T-helper 1 cell treated with Interleukin-12 subunit alpha and Interleukin-12 subunit beta and Interleukin-4 antibody, amounts not matched to agents 30 μg/mL and 1 μg/mL, for 36 hours (primary cell): ENCODE measurements around the gene KANSL1.
A peak's percentile ranks its signal among the peaks of the same experiment; 100 is the strongest.
"Not testable (repeated sequence)": the region's sequence is repeated elsewhere in the genome, so short reads cannot be mapped to it uniquely, and the experiment has no call there.

Experiments used
- H3K27ac Mint-ChIP-seq: one replicate; pipeline ENCODE4 v1.8.0; 2021; ENCODE audit warnings: mild to moderate bottlenecking, mixed read lengths
- H3K27me3 Mint-ChIP-seq: one replicate; pipeline ENCODE4 v1.8.0; 2021; ENCODE audit warnings: low read depth, mixed read lengths
- H3K36me3 Mint-ChIP-seq: one replicate; pipeline ENCODE4 v1.8.0; 2021; ENCODE audit warnings: low read depth, mixed read lengths
- H3K4me1 Mint-ChIP-seq: one replicate; pipeline ENCODE4 v1.8.0; 2021; ENCODE audit warnings: low read depth, mixed read lengths
- H3K4me3 Mint-ChIP-seq: one replicate; pipeline ENCODE4 v1.8.0; 2021; ENCODE audit warnings: mild to moderate bottlenecking, moderate library complexity, mixed read lengths
- H3K9me3 Mint-ChIP-seq: one replicate; pipeline ENCODE4 v1.8.0; 2021; ENCODE audit warnings: mixed read lengths

The KANSL1 gene

GRCh38 chr17:46195939-46196716 lies 2.9 kb upstream of the KANSL1 start:
- H3K27ac Mint-ChIP-seq, result peak overlapping the region; percentile 98
- H3K9me3 Mint-ChIP-seq, result no peaks in the 10 kb centered on the region
- H3K36me3 Mint-ChIP-seq, result peaks cover 17% of the 10 kb centered on the region
- peak overlapping the region; percentile 27 for H3K4me3 Mint-ChIP-seq
- peaks cover 41% of the 10 kb centered on the region for H3K4me1 Mint-ChIP-seq
- no peaks in the 10 kb centered on the region for H3K27me3 Mint-ChIP-seq

- H3K4me3 Mint-ChIP-seq, result peak overlapping the region; percentile 83
Observed at GRCh38 chr17:46195217-46195855, 2.1 kb upstream of the KANSL1 start.

DNA sequence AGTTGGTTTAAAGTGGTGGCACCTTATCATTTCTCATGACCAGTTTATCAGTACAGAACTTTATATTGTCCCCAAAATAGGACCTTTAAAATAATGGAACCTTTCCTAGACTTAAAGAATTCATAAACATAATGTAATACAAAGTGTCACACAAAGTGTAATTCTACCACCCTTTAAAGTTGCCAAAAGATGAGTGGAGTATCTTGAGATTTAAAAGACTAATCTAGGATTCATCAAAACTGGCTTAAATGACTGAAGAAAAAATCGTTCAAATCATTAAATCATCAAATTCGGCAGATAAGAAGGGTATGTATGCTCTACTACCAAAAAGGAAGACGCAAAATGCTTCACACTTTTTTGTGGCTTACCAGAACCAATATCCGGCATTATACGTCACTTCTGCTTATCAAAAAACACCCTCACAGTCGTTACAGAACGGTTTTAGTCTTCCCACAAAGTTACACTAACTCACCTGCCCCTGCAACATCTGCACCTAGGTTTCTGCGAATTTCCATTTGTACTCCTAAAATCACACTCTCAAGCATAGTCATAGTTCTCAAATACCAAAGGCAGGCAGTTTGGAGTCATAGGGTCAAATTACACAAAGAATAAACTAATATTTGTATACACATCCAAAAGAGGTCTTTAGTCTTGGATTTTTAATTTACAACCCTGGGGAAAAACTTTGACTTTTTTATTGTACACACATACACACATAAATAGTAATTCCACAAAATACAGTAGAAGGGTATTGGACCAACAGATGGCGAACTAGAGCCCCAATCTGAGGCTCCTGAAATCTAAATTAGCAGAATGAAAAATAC lies 1.4 kb upstream of the KANSL1 start:
- no peaks in the 10 kb centered on the region for H3K9me3 Mint-ChIP-seq
- H3K27ac Mint-ChIP-seq, result peak overlapping the region; percentile 98
- H3K36me3 Mint-ChIP-seq, result peaks cover 14% of the 10 kb centered on the region
- H3K27me3 Mint-ChIP-seq, result no peaks in the 10 kb centered on the region
- peak overlapping the region; percentile 83 for H3K4me3 Mint-ChIP-seq
- peaks cover 50% of the 10 kb centered on the region for H3K4me1 Mint-ChIP-seq

More at GRCh38 chr17:46195217-46195855, 2.1 kb upstream of the KANSL1 start:
- no peaks in the 10 kb centered on the region for H3K27me3 Mint-ChIP-seq
- H3K27ac Mint-ChIP-seq, result peak overlapping the region; percentile 98
- peaks cover 44% of the 10 kb centered on the region for H3K4me1 Mint-ChIP-seq
- H3K36me3 Mint-ChIP-seq, result peaks cover 12% of the 10 kb centered on the region
- H3K9me3 Mint-ChIP-seq, result no peaks in the 10 kb centered on the region

DNA sequence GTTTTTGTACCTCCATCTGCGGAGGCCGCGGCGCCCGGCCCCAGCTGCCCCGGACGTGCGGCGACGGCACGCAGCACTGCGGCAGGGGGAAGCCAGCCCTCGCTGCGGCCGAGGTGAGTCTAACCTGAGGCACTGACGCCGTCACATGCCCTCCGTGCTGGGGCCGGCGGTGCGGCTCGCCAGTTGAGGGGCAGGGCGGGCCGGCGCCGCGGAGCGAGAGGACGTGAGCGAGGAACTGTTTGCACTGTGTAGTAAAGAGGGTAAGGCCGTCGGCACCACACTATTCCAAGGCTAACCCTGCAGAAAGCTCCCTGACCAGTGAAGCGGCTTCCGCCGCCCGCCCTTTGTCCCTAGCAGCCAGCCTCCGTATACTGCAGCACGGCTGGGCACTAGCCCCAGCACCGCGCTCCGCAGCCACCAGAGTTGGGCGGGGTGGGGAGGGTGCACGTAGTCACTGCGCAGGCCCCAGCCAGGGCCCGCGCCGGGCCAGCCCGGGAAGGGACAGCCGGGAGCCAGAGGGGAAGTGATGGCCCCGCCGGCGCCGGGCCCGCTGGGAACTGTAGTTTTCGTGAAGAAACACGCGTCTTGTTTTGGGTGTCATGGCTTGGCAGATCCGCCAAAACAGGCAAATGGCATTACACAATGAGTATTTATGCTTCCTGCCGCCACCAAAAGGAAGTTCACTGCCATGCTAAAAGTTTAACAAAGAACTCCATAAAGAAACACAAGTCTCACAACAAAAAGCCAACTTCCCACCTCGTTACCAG lies 580 bp upstream of the KANSL1 start:
- Mint-ChIP-seq H3K27ac (peak overlapping the region; percentile 98), H3K36me3 (peaks cover 14% of the 10 kb centered on the region), H3K4me3 (peak overlapping the region; percentile 83), H3K4me1 (peaks cover 49% of the 10 kb centered on the region), H3K9me3 (no peaks in the 10 kb centered on the region), H3K27me3 (no peaks in the 10 kb centered on the region)

DNA sequence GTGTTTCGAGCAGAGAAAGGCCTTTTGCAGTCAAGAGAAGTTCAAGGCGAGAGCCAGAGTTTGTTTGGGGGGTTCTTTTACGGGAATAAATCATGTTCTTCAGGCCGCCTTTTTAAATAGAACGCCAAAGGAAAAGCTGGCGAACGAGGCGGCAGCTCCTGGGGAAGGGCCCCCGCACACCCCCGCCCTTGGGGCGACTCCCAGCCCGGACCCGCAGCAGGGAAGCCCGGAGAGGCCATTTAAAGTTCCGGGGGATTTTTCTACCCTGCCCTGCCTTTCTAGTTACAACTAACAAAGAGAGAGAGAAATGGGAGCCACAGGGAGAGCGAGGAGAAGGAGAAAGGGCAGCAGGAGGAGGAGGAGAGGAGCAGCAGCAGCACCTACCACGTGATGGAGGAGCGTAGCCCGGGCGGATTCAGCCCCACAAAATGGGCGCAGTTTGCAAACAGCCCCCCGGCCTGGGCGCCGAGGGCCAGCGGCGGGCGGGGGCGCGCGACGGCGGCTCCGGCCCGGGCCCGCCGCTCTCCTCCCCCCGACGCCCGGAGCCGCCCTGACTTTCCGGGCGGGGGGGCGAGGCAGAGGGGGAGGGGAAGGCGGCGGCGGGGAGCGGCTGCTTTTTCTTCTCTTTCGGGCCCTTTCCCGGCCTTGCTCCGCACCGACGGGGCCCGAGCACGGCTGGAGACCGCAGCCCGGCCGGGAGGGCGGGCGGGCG lies 634 bp downstream of the KANSL1 start:
- Mint-ChIP-seq H3K9me3 (no peaks in the 10 kb centered on the region), H3K4me3 (peak overlapping the region; percentile 88), H3K27me3 (no peaks in the 10 kb centered on the region), H3K4me1 (peaks cover 52% of the 10 kb centered on the region), H3K27ac (peak overlapping the region; percentile 98), H3K36me3 (peaks cover 14% of the 10 kb centered on the region)

GRCh38 chr17:46192189-46192438 lies 1.1 kb downstream of the KANSL1 start:
- peak overlapping the region; percentile 88 for H3K4me3 Mint-ChIP-seq
- no peaks in the 10 kb centered on the region for H3K9me3 Mint-ChIP-seq
- no peaks in the 10 kb centered on the region for H3K27me3 Mint-ChIP-seq
- peaks cover 11% of the 10 kb centered on the region for H3K36me3 Mint-ChIP-seq
- H3K4me1 Mint-ChIP-seq, result peaks cover 52% of the 10 kb centered on the region
- H3K27ac Mint-ChIP-seq, result peak overlapping the region; percentile 98

- Mint-ChIP-seq H3K27ac (peak overlapping the region; percentile 98), H3K27me3 (no peaks in the 10 kb centered on the region), H3K4me1 (peaks cover 54% of the 10 kb centered on the region), H3K36me3 (peaks cover 11% of the 10 kb centered on the region), H3K4me3 (peak overlapping the region; percentile 88), H3K9me3 (no peaks in the 10 kb centered on the region)
Observed at GRCh38 chr17:46191322-46192188, 1.7 kb downstream of the KANSL1 start.

DNA sequence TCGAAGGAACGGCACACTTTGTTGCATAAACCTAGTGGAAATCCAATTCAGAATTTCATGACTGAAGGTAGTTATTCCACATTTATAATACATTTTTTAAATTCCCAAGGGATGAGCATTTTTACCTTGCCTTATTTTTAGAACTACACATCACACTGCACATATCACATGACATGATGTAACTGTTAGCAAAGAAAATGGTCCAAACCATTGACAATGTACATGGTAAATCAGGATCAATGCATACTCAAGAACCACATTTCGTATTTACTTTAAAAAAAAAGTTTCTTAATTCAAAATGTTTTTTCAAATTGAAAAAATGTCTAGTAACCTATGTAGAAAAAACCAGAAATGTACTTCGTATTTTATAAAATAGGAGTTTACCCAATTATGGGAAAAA lies 2.5 kb downstream of the KANSL1 start:
- no peaks in the 10 kb centered on the region for H3K27me3 Mint-ChIP-seq
- H3K4me3 Mint-ChIP-seq, result peak overlapping the region; percentile 88
- H3K4me1 Mint-ChIP-seq, result peaks cover 50% of the 10 kb centered on the region
- peaks cover 11% of the 10 kb centered on the region for H3K36me3 Mint-ChIP-seq
- H3K27ac Mint-ChIP-seq, result peak overlapping the region; percentile 53
- no peaks in the 10 kb centered on the region for H3K9me3 Mint-ChIP-seq

DNA sequence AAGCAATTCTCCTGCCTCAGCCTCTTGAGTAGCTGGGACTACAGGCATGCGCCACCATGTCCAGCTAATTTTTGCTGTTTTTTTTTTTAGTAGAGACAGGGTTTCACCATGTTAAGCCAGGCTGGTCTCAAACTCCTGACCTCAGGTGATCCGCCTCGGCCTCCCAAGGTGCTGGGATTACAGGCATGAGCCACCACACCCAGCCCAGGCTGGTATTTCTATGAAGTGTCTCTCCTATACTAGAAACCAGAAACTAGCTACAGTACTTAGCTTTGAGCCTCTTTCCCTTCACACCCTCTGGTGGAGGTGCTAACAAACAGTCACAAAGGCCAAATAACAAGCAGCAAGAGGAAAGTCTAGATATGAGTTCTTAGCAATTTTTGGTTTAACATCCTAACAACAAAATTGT lies 6.4 kb downstream of the KANSL1 start:
- H3K27ac Mint-ChIP-seq, H3K36me3 Mint-ChIP-seq, H3K4me3 Mint-ChIP-seq, H3K9me3 Mint-ChIP-seq, H3K27me3 Mint-ChIP-seq: not testable (repeated sequence)
- H3K4me1 Mint-ChIP-seq, result peaks cover 65% of the 10 kb centered on the region

DNA sequence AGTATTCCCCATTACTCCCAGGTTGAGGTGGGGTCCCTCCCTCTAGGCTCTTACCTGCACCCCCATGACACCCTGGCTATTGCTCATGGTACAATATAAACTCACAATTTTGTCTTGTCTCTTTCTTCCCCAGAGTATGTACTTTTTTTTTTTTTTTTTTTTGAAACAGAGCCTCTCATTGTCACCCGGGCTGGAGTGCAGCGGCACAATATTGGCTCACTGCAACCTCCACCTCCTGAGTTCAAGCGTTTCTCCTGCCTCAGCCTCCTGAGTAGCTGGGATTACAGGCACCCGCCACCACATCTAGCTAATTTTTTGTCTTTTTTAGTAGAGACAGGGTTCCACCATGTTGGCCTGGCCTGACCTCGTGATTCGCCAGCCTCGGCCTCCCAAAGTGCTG lies 8.5 kb downstream of the KANSL1 start:
- no peak overlapping the region for H3K27ac Mint-ChIP-seq
- H3K4me1 Mint-ChIP-seq, result peaks cover 67% of the 10 kb centered on the region
- peaks cover 3% of the 10 kb centered on the region for H3K36me3 Mint-ChIP-seq
- no peaks in the 10 kb centered on the region for H3K27me3 Mint-ChIP-seq
- H3K9me3 Mint-ChIP-seq, result no peaks in the 10 kb centered on the region
- no peak overlapping the region for H3K4me3 Mint-ChIP-seq

DNA sequence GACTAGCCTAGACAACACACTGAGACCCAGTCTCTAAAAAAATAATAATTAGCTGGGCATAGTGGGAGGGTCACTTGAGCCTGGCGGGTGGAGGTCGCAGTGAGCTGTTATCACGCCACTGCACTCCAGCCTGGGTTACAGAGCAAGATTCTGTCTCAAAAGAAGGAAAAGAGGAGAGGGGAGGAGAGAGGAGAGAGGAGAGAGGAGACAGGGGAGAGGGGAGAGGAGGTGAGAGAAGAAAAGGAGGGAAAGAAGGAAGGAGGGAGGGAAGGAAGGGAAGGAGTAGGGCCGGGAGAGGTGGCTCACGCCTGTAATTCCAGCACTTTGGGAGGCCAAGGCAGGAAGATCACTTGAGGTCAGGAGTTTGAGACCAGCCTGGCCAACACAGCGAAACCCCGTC lies 9.8 kb downstream of the KANSL1 start:
- H3K36me3 Mint-ChIP-seq, H3K9me3 Mint-ChIP-seq, H3K4me3 Mint-ChIP-seq, H3K27ac Mint-ChIP-seq, H3K27me3 Mint-ChIP-seq: not testable (repeated sequence)
- peaks cover 73% of the 10 kb centered on the region for H3K4me1 Mint-ChIP-seq

GRCh38 chr17:46182961-46183360 lies 10.3 kb downstream of the KANSL1 start:
- H3K9me3 Mint-ChIP-seq, result no peaks in the 10 kb centered on the region
- H3K27me3 Mint-ChIP-seq, result no peaks in the 10 kb centered on the region
- no peak overlapping the region for H3K27ac Mint-ChIP-seq
- H3K4me1 Mint-ChIP-seq, result peaks cover 73% of the 10 kb centered on the region
- H3K36me3 Mint-ChIP-seq, result peaks cover 11% of the 10 kb centered on the region
- H3K4me3 Mint-ChIP-seq, result no peak overlapping the region

- H3K27me3 Mint-ChIP-seq, result no peaks in the 10 kb centered on the region
- H3K9me3 Mint-ChIP-seq, result no peaks in the 10 kb centered on the region
- H3K36me3 Mint-ChIP-seq, result peaks cover 12% of the 10 kb centered on the region
- peaks cover 72% of the 10 kb centered on the region for H3K4me1 Mint-ChIP-seq
- H3K4me3 Mint-ChIP-seq, result no peak overlapping the region
- no peak overlapping the region for H3K27ac Mint-ChIP-seq
Observed at GRCh38 chr17:46181940-46182339, 11.3 kb downstream of the KANSL1 start.
